Measurements from ENCODE around the gene DYNLL2.
"Not testable (repeated sequence)": the region's sequence is repeated elsewhere in the genome, so short reads cannot be mapped to it uniquely, and the experiment has no call there.

Gene DYNLL2

GRCh38 chr17:58082870-58083490 is at the start of gene DYNLL2:
Gene DYNLL2, plus strand, starts transcription at chr17:58083419. Its CDS starts 3,672 bp downstream, at chr17:58087091.
- no peak for DNase-seq

- DNase-seq = no peak
Observed at GRCh38 chr17:58039975-58040374, 43.2 kb upstream of the DYNLL2 start.

GRCh38 chr17:58040386-58040785 is 42.8 kb upstream of the DYNLL2 start:
- no peak for DNase-seq

- no peak for DNase-seq
Observed at GRCh38 chr17:58041161-58041560, 42.1 kb upstream of the DYNLL2 start.

GRCh38 chr17:58043221-58044181 is 39.7 kb upstream of the DYNLL2 start:
- DNase-seq = no peak

GRCh38 chr17:58044256-58044655 is 39.0 kb upstream of the DYNLL2 start:
- DNase-seq = not testable (repeated sequence)

- DNase-seq = no peak
Observed at GRCh38 chr17:58046239-58047094, 36.8 kb upstream of the DYNLL2 start.

GRCh38 chr17:58047376-58048150 is 35.7 kb upstream of the DYNLL2 start:
- DNase-seq = no peak

GRCh38 chr17:58049533-58049932 is 33.7 kb upstream of the DYNLL2 start:
- DNase-seq = no peak

GRCh38 chr17:58050966-58051365 is 32.3 kb upstream of the DYNLL2 start:
- no peak for DNase-seq

GRCh38 chr17:58051468-58051867 is 31.8 kb upstream of the DYNLL2 start:
- no peak for DNase-seq

- no peak for DNase-seq
Observed at GRCh38 chr17:58052407-58052806, 30.8 kb upstream of the DYNLL2 start.

- DNase-seq = no peak
Observed at GRCh38 chr17:58052945-58053715, 30.1 kb upstream of the DYNLL2 start.

- no peak for DNase-seq
Observed at GRCh38 chr17:58054641-58055040, 28.6 kb upstream of the DYNLL2 start.

GRCh38 chr17:58056476-58056875 is 26.7 kb upstream of the DYNLL2 start:
- DNase-seq = no peak

GRCh38 chr17:58059141-58059540 is 24.1 kb upstream of the DYNLL2 start:
- no peak for DNase-seq

GRCh38 chr17:58060596-58061191 is 22.5 kb upstream of the DYNLL2 start:
- no peak for DNase-seq

- no peak for DNase-seq
Observed at GRCh38 chr17:58061672-58062071, 21.5 kb upstream of the DYNLL2 start.

- no peak for DNase-seq
Observed at GRCh38 chr17:58065238-58065637, 18.0 kb upstream of the DYNLL2 start.

- no peak for DNase-seq
Observed at GRCh38 chr17:58066401-58066800, 16.8 kb upstream of the DYNLL2 start.

GRCh38 chr17:58072862-58073261 is 10.4 kb upstream of the DYNLL2 start:
- DNase-seq = no peak
